Smooth muscle cell (in vitro differentiated cells): ENCODE results near the gene MYO9A. TPM values are rescaled to one million over a fixed set of nuclear protein-coding genes. Genes with fewer than 3 reads are reported as not detected.

Source experiments
- DNase-seq: peaks from one replicate; lab custom pipeline; 2025; ENCODE audit not compliant: unreplicated experiment; lab: John Stamatoyannopoulos, UW
- H2AFZ ChIP-seq: fragments of 200-600 bp; sonication (generic); 2 replicates; pipeline ENCODE4 v1.6.0; 2016; ENCODE audit warnings: antibody characterized with exemption, low read depth, mild to moderate bottlenecking
- H3F3A ChIP-seq: fragments of 200-600 bp; sonication (generic); 2 replicates; pipeline ENCODE4 v1.6.0; 2017; ENCODE audit warnings: antibody characterized with exemption, low read depth
- H3K27ac ChIP-seq: fragments of 200-600 bp; sonication (generic); 2 replicates; pipeline ENCODE4 v1.5.1; 2016; ENCODE audit warnings: low read depth, mild to moderate bottlenecking
- H3K27me3 ChIP-seq: fragments of 200-600 bp; sonication (generic); 2 replicates; pipeline ENCODE4 v1.6.1; 2016; ENCODE audit warnings: low read depth, mild to moderate bottlenecking
- H3K36me3 ChIP-seq: fragments of 200-600 bp; sonication (generic); 2 replicates; pipeline ENCODE4 v1.5.1; 2016; ENCODE audit warnings: low read depth
- H3K4me1 ChIP-seq: fragments of 200-600 bp; sonication (generic); 2 replicates; pipeline ENCODE4 v1.5.1; 2016; ENCODE audit warnings: low read depth
- H3K4me2 ChIP-seq: fragments of 200-600 bp; sonication (generic); 2 replicates; pipeline ENCODE4 v1.6.0; 2016; ENCODE audit warnings: mild to moderate bottlenecking
- H3K4me3 ChIP-seq: fragments of 200-600 bp; sonication (generic); 2 replicates; pipeline ENCODE4 v1.5.1; 2016; ENCODE audit warnings: mild to moderate bottlenecking
- H3K79me2 ChIP-seq: fragments of 200-600 bp; sonication (generic); 2 replicates; pipeline ENCODE4 v1.6.0; 2016; ENCODE audit warnings: low read depth, mild to moderate bottlenecking
- H3K9ac ChIP-seq: fragments of 200-600 bp; sonication (generic); 2 replicates; pipeline ENCODE4 v1.6.0; 2016; ENCODE audit warnings: low read depth
- H3K9me3 ChIP-seq: fragments of 200-600 bp; sonication (generic); replicated peaks from 2 replicates; pipeline ENCODE4 v1.5.1; 2016; ENCODE audit warnings: low read depth
- H4K20me1 ChIP-seq: fragments of 200-600 bp; sonication (generic); 2 replicates; pipeline ENCODE4 v1.6.0; 2016; ENCODE audit warnings: low read depth
- WGBS: methylation state at CpG from one replicate; pipeline ENCODE4 v1.1.7; 2016; ENCODE audit warnings: low lambda C conversion rate; 5-methylcytosine and 5-hydroxymethylcytosine counted together
- polyA plus RNA-seq: library from polyadenylated mRNA; unstranded; fragments of >200 nt; fragmentation: Nextera tagmentation; extraction: Ambion mirVana; gene quantifications from 2 replicates; pipeline ENCODE4 v1.2.1, GENCODE V29; 2016
- total RNA-seq: library from RNA; depleted of rRNA; stranded (reverse); fragments of >200 nt; gene quantifications from 2 replicates; pipeline ENCODE4 v1.2.3, GENCODE V29; 2014
- TF ChIP-seq, protein P1 (sequence below): fragments of 200-600 bp; sonication (generic); IDR thresholded peaks from 2 replicates; pipeline ENCODE4 v1.5.1; 2017; ENCODE audit warnings: borderline replicate concordance, mild to moderate bottlenecking, antibody characterized with exemption; ENCODE audit not compliant: insufficient read depth, poor library complexity, severe bottlenecking

Gene MYO9A
- total and polyA plus RNA-seq, 2 experiments from 2014 or later, result 10.7 to 36.9 TPM

DNA sequence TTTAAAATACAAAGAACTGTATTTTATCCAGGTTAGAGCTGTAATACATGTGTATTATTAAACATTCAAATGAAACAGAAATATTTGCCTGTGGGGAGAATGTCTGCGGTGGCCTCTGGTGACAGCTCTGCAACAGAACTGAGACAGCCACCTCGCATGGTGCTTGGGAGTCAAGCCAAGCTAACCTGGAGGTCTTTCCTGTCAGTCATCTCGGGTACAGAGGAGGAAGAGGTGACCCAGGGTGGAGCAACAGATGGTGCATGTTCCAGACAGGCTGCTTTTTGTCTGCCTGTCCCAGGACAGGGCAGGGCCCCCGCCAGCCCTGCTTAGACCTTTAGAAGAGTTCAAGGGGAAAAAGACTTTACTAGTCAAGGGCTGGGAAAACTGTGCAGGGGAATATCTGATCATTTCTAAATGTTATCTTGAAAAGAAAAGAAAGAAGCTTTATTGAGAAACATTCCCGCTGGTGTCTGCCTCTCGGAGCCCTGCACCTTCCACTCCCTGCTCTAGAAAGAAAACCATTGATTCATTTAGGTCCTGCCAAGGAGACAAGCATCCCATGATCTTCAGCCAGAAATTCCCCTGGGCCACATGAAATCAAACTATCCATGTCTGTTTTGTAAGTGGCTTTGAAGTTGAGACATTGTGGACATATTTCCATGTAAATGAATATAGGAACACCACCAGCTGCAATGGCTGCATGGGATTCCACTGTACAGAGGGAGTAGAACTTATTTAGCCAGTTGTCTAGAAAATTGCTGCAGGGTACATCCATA is 313.1 kb downstream of the MYO9A start:
- DNase-seq, result no peak
- H3F3A ChIP-seq, result no peaks in the 10 kb centered on the region
- TF ChIP-seq, protein P1, sequence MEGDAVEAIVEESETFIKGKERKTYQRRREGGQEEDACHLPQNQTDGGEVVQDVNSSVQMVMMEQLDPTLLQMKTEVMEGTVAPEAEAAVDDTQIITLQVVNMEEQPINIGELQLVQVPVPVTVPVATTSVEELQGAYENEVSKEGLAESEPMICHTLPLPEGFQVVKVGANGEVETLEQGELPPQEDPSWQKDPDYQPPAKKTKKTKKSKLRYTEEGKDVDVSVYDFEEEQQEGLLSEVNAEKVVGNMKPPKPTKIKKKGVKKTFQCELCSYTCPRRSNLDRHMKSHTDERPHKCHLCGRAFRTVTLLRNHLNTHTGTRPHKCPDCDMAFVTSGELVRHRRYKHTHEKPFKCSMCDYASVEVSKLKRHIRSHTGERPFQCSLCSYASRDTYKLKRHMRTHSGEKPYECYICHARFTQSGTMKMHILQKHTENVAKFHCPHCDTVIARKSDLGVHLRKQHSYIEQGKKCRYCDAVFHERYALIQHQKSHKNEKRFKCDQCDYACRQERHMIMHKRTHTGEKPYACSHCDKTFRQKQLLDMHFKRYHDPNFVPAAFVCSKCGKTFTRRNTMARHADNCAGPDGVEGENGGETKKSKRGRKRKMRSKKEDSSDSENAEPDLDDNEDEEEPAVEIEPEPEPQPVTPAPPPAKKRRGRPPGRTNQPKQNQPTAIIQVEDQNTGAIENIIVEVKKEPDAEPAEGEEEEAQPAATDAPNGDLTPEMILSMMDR, result no peak
- no peaks in the 10 kb centered on the region for H3K79me2 ChIP-seq
- H3K4me2 ChIP-seq, result no peak overlapping the region
- no peak overlapping the region for H3K27ac ChIP-seq
- H2AFZ ChIP-seq, result no peak overlapping the region
- H3K4me1 ChIP-seq, result peaks cover 23% of the 10 kb centered on the region
- no peaks in the 10 kb centered on the region for H3K36me3 ChIP-seq
- 76% methylated on average over 6 of the region's 6 CpGs for WGBS
- no peaks in the 10 kb centered on the region for H3K27me3 ChIP-seq
- no peak overlapping the region for H3K9ac ChIP-seq
- no peak overlapping the region for H3K4me3 ChIP-seq
- H4K20me1 ChIP-seq, result no peaks in the 10 kb centered on the region
- no peaks in the 10 kb centered on the region for H3K9me3 ChIP-seq

DNA sequence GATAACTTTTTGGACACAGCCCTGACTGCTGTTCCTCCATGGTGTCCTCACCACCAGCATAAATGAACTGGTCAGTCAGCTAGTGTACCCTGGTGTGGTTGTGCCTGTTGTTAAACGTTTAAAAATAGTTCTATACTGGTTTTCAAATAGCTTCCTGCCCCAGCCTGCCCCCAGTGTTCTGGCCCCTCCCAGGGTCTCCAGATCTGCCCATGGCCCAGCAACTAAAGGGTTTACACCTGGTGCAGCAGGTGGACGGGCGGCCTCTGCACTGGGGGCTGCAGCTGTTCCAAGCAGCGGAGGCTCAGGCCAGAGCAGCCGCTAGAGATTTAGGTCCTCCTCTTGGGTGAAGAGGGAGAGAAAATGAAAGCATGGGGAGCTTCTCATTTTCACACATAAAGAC is 313.7 kb downstream of the MYO9A start:
- WGBS, result 84% methylated on average over 5 of the region's 5 CpGs

DNA sequence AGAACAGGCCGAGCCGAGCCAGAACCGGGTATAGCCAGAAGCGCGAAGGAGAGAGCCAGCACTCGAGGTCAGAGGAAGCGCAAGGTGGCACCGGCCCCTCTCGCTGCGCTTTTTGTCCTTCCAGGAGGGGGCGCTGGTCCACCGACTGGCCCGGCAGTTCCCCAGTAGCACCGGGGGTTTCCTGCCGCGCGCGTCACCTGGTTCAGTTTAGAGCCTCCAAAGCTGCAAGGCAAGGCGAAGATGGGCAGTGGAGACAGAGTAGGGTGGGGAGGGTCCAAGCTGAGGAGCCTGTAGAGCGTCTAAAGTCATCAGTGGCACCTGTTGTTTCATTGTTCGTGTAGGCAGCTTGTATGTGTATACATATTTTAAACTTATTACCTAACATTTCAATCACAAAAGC is 315.2 kb downstream of the MYO9A start:
- no peak overlapping the region for H3K4me2 ChIP-seq
- H3K36me3 ChIP-seq, result no peaks in the 10 kb centered on the region
- no peaks in the 10 kb centered on the region for H3F3A ChIP-seq
- DNase-seq, result no peak
- no peak overlapping the region for H3K9ac ChIP-seq
- no peaks in the 10 kb centered on the region for H3K9me3 ChIP-seq
- WGBS, result 40% methylated on average over 17 of the region's 21 CpGs
- H3K4me1 ChIP-seq, result peaks cover 18% of the 10 kb centered on the region
- no peaks in the 10 kb centered on the region for H3K79me2 ChIP-seq
- no peaks in the 10 kb centered on the region for H3K27me3 ChIP-seq
- H3K27ac ChIP-seq, result no peak overlapping the region
- no peak overlapping the region for H2AFZ ChIP-seq
- H3K4me3 ChIP-seq, result no peak overlapping the region
- no peaks in the 10 kb centered on the region for H4K20me1 ChIP-seq
- TF ChIP-seq, protein P1, result peak; percentile 49

More for the DNA sequence above, 313.7 kb downstream of the MYO9A start:
- Histone ChIP-seq H3K27ac (no peak overlapping the region), H3K9ac (no peak overlapping the region), H4K20me1 (no peaks in the 10 kb centered on the region), H3K79me2 (no peaks in the 10 kb centered on the region), H3F3A (no peaks in the 10 kb centered on the region), H3K27me3 (no peaks in the 10 kb centered on the region), H2AFZ (no peak overlapping the region), H3K36me3 (no peaks in the 10 kb centered on the region), H3K9me3 (no peaks in the 10 kb centered on the region), H3K4me2 (no peak overlapping the region), H3K4me3 (no peak overlapping the region), H3K4me1 (peaks cover 23% of the 10 kb centered on the region)
- TF ChIP-seq, protein P1, result no peak
- DNase-seq, result no peak
